DMS153 (cell line): Measurements from ENCODE around the gene MCF2L2.
A peak's percentile ranks its signal among the peaks of the same experiment; 100 is the strongest.
"Not testable (repeated sequence)": the region's sequence is repeated elsewhere in the genome, so short reads cannot be mapped to it uniquely, and the experiment has no call there.

ENCODE experiments used
- DNase-seq: peaks from one replicate; lab custom pipeline; 2025; lab: John Stamatoyannopoulos, UW

The MCF2L2 gene

GRCh38 chr3:183443395-183444385 lies 15.3 kb upstream of the MCF2L2 start:
- DNase-seq = no peak

- DNase-seq = no peak
These were observed 14.6 kb upstream of the MCF2L2 start for GRCh38 chr3:183442994-183443393.

DNA sequence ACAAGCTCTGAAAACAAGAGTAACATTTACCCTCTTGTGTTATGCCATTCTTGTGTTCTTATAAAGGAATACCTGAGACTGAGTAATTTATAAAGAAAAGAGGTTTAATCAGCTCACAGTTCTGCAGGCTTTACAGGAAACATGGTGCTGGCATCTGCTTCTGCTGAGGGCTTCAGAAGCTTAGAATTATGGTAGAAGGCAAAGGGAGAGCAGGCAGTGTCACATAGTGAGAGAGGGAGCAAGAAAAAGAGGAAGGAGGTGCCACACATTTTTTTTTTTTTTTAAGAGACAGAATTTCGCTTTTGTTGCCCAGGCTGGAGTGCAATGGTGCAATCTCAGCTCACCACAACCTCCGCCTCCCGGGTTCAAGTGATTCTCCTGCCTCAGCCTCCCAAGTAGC lies 12.1 kb upstream of the MCF2L2 start:
- not testable (repeated sequence) for DNase-seq

GRCh38 chr3:183439515-183439914 lies 11.1 kb upstream of the MCF2L2 start:
- DNase-seq = peak; percentile 66

DNA sequence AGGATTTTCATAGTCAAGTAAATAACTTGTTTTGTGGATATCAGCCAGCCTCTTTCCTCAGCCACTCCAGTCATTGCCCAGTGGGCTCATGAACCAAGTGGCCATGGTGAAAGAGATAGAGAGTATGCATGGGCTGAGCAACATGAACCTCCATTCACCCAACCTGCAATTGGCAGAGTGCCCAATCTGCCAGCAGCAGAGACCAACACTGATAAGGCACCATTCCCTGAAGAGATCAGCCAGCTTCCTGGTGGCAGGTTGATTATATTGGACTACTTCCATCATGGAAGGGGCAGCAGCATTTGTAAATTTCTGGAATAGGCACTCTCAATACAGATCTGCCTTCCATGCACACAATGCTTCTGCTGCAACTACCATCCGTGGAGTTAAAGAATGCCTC lies 10.3 kb upstream of the MCF2L2 start:
- peak; percentile 78 for DNase-seq

GRCh38 chr3:183437666-183438564 lies 9.5 kb upstream of the MCF2L2 start:
- no peak for DNase-seq

DNA sequence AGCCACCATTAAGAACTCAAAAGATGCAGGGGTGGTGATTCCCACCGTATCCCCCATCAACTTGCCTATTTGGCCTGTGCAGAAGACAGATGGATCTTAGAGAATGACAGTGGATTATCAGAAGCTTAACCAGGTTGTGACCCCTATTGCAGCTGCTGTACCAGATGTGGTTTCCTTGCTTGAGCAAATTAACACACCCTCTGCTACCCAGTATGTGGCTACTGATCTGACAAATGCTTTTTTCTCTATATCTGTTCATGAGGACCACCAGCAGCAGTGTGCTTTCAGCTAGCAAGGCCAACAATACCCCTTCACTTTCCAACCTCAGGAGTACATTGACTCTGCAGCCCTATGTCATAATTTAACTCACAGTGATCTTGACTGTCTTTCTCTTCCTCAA lies 8.6 kb upstream of the MCF2L2 start:
- no peak for DNase-seq

- no peak for DNase-seq
These were observed 7.2 kb upstream of the MCF2L2 start for GRCh38 chr3:183435661-183436060.

DNA sequence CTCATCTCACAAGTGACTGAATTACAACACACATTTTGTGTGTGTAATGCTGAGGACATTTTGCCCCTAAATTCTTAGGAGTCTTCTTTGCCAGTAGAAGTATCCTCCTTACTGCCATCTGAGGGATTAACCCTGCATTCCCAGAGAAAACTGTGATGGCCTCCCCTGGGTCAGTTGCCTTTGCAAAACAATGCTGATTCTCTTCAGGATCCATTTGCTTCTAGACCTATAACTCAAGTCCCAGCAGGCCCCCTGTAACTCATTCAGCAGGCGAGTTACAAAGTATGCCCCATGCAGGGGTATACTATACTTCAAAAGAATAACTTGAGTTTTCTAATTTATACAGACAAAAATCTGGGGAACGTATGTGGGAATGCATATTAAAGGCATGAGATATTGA lies 6.6 kb upstream of the MCF2L2 start:
- DNase-seq = no peak

- DNase-seq = no peak
These were observed 6.1 kb upstream of the MCF2L2 start for GRCh38 chr3:183434503-183434902.

DNA sequence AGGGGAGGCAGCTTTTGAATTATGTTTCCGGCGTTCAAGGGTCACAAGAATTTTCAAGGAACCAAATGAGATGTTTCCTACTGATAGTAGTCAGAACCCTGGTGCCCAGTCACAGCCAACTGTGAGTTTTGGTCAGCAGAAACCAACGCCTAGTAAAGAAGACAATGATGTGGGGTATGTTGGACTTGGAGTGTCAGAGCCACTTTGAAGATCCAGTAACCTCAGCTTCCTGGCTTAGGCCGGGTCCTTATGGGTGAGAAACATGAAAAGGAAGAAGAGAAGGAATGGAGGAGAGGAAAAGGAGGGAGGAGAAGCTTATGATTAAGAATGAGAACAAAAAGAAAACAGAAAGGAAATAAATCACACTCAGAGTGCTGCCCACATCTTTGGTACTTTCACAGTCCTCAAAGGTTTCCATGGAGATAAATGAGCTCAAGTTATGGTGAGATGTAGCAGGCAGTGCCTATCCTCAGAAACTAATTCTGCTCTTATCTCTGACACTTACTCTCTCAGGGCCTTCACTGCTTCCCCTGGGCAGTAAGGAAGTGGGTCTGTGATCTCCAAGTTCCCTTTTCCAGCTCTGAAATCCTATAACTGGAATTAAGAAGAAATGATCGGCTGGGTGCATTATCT lies 2.0 kb upstream of the MCF2L2 start:
- DNase-seq = no peak

GRCh38 chr3:183427876-183428446 lies 458 bp downstream of the MCF2L2 start:
- DNase-seq = peak; percentile 53

DNA sequence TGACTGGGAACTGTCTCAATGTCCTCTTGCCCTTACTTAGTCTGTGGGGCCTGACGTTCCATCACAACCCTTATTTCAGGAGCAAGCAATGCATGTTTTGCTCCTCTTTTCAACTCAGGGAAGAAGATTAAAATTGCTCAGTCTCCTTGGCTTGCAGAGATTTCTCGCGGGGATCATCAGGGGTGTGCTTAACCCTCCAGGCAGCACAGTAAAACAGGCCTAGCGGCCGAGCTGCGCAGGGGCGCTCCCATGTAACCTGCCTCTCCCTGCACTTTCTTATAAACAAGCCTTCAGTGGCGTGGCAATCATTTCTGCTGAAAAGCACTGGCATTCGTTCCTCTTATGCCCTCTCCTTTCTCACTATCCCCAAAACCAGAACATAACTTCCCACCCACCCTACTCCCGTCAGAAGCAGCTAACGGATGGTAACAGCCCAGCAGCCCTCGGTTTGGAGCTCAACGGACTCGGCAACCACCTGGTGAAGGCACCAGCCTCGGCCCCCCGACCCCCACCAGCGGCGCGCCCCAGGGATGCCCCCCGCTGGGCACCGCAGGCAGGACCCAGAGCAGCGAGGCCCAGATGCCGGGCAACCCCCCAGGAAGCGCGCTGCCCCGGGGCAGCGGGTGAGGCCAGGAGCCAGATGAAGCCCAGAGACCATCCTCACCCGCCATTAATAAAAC lies 1.1 kb downstream of the MCF2L2 start:
- no peak for DNase-seq

DNA sequence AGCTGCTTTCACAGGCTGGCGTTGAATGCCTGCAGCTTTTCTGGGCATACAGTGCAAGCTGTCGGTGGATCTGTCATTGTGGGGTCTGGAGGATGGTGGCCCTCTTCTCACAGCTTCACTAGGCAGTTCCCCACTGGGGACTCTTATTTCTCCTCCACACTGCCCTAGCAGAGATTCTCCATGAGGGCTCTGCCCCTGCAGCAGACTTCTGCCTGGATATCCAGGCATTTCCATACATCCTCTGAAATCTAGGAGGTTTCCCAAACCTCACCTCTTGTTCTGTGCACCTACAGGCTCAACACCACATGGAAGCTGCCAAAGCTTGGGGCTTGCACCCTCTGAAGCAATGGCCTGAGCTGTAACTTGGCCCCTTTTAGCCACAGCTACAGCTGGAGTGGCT lies 9.6 kb downstream of the MCF2L2 start:
- DNase-seq = not testable (repeated sequence)

DNA sequence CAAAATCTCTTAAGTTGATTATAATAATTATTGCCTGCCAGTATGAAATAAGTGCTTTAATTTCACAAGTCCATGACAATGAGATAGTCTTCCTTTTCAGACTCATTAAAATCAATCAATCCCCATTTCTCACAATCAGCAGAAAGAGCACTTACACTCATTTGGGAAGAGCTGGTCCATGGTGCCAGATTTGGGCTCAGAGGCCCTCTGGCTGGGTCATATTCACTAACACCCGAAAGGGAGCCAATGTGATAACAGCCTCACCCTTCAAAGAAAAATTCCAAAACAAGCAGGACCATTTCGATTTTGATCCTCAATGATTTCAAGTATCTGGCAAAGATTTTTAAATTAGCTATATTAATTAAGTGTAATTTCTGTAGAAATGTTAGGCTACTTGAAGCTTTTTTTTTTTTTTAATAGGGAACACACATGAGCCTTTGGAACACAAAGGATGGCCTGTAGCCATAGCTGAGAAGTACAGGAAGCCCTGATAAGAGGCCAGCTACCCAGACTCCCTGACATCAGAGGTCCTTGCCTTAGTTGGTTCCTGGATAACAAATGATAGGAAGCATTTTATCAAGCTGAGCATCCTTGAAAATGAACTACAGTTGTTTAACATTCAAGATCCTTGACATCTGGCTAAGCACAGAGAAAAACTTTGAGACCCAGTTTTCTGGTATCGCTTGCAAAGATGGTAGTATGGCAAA lies 17.1 kb downstream of the MCF2L2 start:
- no peak for DNase-seq

DNA sequence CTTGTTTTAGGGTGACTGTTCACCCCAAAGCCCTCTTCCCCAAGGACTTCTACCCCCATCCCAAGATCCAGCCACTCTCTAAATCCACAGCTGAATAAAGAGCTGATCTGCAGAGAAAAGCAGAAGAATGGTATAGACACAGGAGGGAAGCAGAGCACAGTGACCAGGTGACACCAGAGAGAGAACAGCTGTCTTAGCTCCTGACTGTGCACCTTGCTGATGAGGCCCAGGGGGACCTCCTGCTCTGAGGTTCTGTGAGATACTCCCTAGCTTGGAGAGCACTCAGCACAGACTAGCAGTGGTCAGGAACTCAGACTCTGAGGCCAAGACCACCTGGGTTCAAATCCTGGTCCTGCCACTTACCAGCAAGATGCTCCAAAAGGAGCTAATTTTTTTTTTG lies 17.7 kb downstream of the MCF2L2 start:
- DNase-seq = no peak

- DNase-seq = no peak
These were observed 18.1 kb downstream of the MCF2L2 start for GRCh38 chr3:183410280-183410679.

DNA sequence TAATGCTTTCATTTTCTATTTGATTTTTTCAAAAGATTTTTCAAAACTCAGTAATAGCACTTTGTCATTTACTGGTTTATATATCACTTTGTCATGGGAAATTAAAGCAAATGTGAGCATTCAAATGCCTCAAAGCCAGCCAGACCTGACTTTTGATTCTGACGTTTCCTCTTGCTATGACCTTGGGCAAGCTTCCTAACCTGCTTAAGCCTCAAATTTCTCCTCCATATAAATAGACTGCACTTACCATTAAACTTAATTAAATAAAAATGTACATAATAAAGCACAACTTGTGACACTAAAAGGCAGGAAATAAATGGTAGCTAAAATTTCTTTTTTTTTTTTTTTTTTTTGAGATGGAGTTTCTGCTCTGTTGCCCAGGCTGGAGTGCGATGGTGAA lies 19.2 kb downstream of the MCF2L2 start:
- DNase-seq = no peak

- DNase-seq = no peak
These were observed 26.7 kb downstream of the MCF2L2 start for GRCh38 chr3:183401678-183402077.

DNA sequence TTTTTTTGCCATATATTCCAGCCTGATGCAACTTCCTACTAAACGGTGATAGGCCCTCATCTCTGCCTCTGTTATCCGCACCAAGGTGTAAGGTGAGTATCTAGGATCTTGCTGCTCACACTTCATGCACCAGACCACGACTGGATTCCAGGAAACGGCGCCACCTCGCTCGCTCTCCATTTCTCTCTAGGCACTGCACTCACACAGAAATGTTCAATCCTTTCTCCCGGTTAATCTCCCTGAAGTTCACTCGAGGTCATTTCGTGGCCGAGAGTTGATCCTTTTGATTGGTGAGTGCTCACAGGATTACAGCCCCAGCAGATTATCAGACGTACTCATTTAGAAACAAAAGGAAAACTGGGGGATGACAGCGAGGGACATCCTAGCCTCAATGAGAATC lies 28.1 kb downstream of the MCF2L2 start:
- DNase-seq = no peak
